HG02610 (cell line): ENCODE results near the gene COQ9.

ENCODE experiments used
- ATAC-seq: cut with Tn5 transposase; IDR thresholded peaks from one replicate; pipeline ENCODE4 v1.9.1; 2021; ENCODE audit warnings: mild to moderate bottlenecking, moderate library complexity; ENCODE audit not compliant: unreplicated experiment

The COQ9 gene

GRCh38 chr16:57471852-57472664 is 24.8 kb downstream of the COQ9 start:
- ATAC-seq = no peak

GRCh38 chr16:57472665-57473060 is 25.4 kb downstream of the COQ9 start:
- ATAC-seq = no peak

GRCh38 chr16:57473176-57473840 is 26.0 kb downstream of the COQ9 start:
- no peak for ATAC-seq

GRCh38 chr16:57473906-57474305 is 26.6 kb downstream of the COQ9 start:
- ATAC-seq = no peak

GRCh38 chr16:57474671-57475661 is 27.7 kb downstream of the COQ9 start:
- ATAC-seq = no peak

GRCh38 chr16:57475711-57476339 is 28.5 kb downstream of the COQ9 start:
- peak; percentile 92 for ATAC-seq

- ATAC-seq = no peak
These were observed 29.5 kb downstream of the COQ9 start for GRCh38 chr16:57476546-57477410.

- no peak for ATAC-seq
These were observed 30.4 kb downstream of the COQ9 start for GRCh38 chr16:57477531-57478202.

GRCh38 chr16:57478396-57479204 is 31.3 kb downstream of the COQ9 start:
- ATAC-seq = no peak

- no peak for ATAC-seq
These were observed 32.1 kb downstream of the COQ9 start for GRCh38 chr16:57479205-57479975.

GRCh38 chr16:57479976-57480753 is 32.9 kb downstream of the COQ9 start:
- no peak for ATAC-seq

GRCh38 chr16:57480754-57481230 is 33.5 kb downstream of the COQ9 start:
- no peak for ATAC-seq

GRCh38 chr16:57481421-57481820 is 34.1 kb downstream of the COQ9 start:
- ATAC-seq = no peak

- no peak for ATAC-seq
These were observed 35.7 kb downstream of the COQ9 start for GRCh38 chr16:57482845-57483545.

GRCh38 chr16:57483725-57484514 is 36.6 kb downstream of the COQ9 start:
- no peak for ATAC-seq
